Calu3 (cell line): ENCODE results near the gene ITPRIPL2. TPM values are rescaled to one million over a fixed set of nuclear protein-coding genes. Genes with fewer than 3 reads are reported as not detected.

Source experiments
- BruUV-seq: library from RNA; stranded (reverse); fragments of 400-500 nt; replicated peaks from 2 replicates; lab custom pipeline; 2021; lab: Mats Ljungman, UMichigan
- CTCF ChIA-PET: fragments of 300-600 bp; sonication (Branson Sonifier 250); formaldehyde crosslinking; loops from one replicate; lab custom pipeline; 2022; ENCODE audit warnings: antibody characterized with exemption; lab: Charles Lee
- DNase-seq: peaks from one replicate; pipeline ENCODE4 v3.0.0; 2022
- H3K27ac Mint-ChIP-seq: one replicate; pipeline ENCODE4 v1.8.0; 2022; ENCODE audit warnings: mixed read lengths; ENCODE audit not compliant: unreplicated experiment
- H3K27me3 Mint-ChIP-seq: one replicate; pipeline ENCODE4 v1.8.0; 2022; ENCODE audit warnings: mixed read lengths; ENCODE audit not compliant: unreplicated experiment
- H3K36me3 Mint-ChIP-seq: one replicate; pipeline ENCODE4 v1.8.0; 2022; ENCODE audit warnings: mild to moderate bottlenecking, moderate library complexity, mixed read lengths; ENCODE audit not compliant: insufficient read depth, unreplicated experiment
- H3K4me1 Mint-ChIP-seq: one replicate; pipeline ENCODE4 v1.8.0; 2022; ENCODE audit warnings: mild to moderate bottlenecking, low read depth, mixed read lengths; ENCODE audit not compliant: unreplicated experiment
- H3K4me3 Mint-ChIP-seq: one replicate; pipeline ENCODE4 v1.8.0; 2022; ENCODE audit warnings: mild to moderate bottlenecking, low read depth, moderate library complexity, mixed read lengths; ENCODE audit not compliant: unreplicated experiment
- H3K9me3 Mint-ChIP-seq: one replicate; pipeline ENCODE4 v1.8.0; 2022; ENCODE audit warnings: low read depth, mixed read lengths; ENCODE audit not compliant: unreplicated experiment
- intact Hi-C: fragments of 100-400 bp; cut with micrococcal nuclease; formaldehyde crosslinking; loops from one replicate; pipeline ENCODE4 v1.10.0; 2022; ENCODE audit not compliant: unreplicated experiment
- total RNA-seq: library from RNA; stranded (reverse); gene quantifications from 2 replicates; pipeline ENCODE4 v1.2.3, GENCODE V29; 2022
- TF ChIP-seq, protein P1 (sequence below): fragments of 200-600 bp; IDR thresholded peaks from one replicate; pipeline ENCODE4 v1.8.0; 2022; ENCODE audit warnings: antibody characterized with exemption; ENCODE audit not compliant: unreplicated experiment

ITPRIPL2 gene
- total RNA-seq, 1 experiment from 2014 or later: 73.1 TPM

DNA sequence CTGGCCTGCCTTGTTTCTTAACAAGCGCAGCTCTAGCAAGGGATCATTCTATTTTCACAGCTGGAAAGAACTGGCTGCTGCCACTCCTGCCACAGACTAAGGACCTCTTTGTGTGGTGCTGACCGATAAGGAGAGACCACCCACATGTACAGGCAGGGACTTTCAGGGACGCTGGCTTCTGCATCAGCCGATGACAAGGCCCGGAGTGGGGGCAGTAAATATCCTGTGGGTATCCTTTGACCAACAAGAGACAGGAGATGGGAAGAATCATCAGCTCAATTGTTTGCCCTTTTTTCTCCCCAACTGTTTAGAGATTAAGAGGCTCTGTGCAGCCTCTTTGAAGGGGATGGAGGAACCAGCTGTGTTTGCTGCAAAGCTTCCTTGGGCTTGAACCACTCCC, 9.2 kb upstream of the ITPRIPL2 start:
- no peak for DNase-seq
- BruUV-seq: no TSS peak
- H3K4me1 Mint-ChIP-seq: peaks cover 26% of the 10 kb centered on the region
- no peaks in the 10 kb centered on the region for H3K9me3 Mint-ChIP-seq
- H3K27ac Mint-ChIP-seq: no peak overlapping the region
- H3K27me3 Mint-ChIP-seq: no peaks in the 10 kb centered on the region
- H3K4me3 Mint-ChIP-seq: no peak overlapping the region
- CTCF ChIA-PET: interaction anchor here (1.2 kb wide), 1 partner anchor 18 kb away, joined by 3 read pairs; no protein-coding TSS in a partner anchor
- intact Hi-C loops: loop anchor here (5.0 kb wide), 1 partner anchor 328 kb away; no protein-coding TSS in a partner anchor
- TF ChIP-seq, protein P1, sequence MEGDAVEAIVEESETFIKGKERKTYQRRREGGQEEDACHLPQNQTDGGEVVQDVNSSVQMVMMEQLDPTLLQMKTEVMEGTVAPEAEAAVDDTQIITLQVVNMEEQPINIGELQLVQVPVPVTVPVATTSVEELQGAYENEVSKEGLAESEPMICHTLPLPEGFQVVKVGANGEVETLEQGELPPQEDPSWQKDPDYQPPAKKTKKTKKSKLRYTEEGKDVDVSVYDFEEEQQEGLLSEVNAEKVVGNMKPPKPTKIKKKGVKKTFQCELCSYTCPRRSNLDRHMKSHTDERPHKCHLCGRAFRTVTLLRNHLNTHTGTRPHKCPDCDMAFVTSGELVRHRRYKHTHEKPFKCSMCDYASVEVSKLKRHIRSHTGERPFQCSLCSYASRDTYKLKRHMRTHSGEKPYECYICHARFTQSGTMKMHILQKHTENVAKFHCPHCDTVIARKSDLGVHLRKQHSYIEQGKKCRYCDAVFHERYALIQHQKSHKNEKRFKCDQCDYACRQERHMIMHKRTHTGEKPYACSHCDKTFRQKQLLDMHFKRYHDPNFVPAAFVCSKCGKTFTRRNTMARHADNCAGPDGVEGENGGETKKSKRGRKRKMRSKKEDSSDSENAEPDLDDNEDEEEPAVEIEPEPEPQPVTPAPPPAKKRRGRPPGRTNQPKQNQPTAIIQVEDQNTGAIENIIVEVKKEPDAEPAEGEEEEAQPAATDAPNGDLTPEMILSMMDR: no peak
- peaks cover 16% of the 10 kb centered on the region for H3K36me3 Mint-ChIP-seq

DNA sequence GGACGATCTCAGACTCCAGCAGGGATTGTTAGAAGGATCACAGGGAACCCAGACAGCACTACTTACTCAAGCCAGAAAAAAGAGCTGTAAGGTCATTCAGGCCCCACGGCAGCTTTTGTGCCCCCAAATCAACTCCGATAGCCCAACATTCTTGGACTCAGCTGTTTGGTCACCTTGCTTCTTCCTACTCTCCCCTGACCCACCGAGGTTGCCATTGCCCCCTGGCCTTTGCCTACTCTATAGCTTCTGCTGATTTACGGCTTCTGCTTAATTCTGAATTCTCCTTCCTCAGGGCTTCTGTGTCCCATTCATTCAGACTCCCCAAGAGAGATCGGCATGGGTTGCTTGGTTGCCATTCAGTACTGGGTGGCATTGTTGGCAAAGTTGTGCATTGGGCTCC, 8.6 kb upstream of the ITPRIPL2 start:
- DNase-seq: no peak
- CTCF ChIA-PET: interaction anchor here (0.5 to 1.2 kb wide), 2 partner anchors 9 to 19 kb away, joined by 3 to 4 read pairs; no protein-coding TSS in a partner anchor
- Mint-ChIP-seq H3K27me3 (no peaks in the 10 kb centered on the region), H3K27ac (no peak overlapping the region), H3K4me3 (no peak overlapping the region), H3K36me3 (peaks cover 16% of the 10 kb centered on the region), H3K4me1 (peaks cover 26% of the 10 kb centered on the region), H3K9me3 (no peaks in the 10 kb centered on the region)
- no TSS peak for BruUV-seq
- TF ChIP-seq, protein P1: no peak
- intact Hi-C loops: loop anchor here (5.0 kb wide), 1 partner anchor 327 kb away; no protein-coding TSS in a partner anchor

DNA sequence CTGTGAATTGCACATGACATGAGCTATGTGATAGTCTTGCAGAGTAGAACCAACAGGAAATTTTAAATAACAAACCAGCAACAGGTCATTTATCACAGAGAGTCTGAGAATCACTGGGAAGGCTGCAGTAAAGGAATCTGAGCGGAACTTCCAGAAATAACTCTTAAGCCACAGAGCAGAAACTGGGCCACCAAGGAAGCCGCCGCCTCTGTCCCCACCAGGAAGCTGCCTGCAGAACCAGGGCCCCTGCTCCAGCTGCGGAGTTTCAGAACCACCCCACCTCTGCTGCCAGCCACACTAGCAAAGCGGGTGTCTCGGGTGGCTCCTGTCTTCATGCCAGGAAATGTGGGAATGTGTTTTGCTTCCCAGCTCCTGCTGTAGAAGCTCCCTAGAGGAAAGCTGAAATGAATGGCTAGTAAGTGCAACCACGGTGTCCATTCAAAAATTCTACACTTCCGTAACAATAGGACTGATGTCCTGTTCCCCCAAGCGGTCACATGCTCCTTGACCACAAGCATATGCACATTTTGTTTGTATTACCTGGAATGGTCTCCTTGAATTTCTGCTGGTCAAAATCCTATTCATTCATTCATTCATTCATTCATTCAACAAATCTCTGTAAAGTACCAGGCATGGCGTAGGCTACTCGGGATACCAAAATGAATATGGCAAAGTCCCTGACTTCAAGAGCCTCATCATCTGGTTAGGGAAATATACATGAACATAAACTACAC, 7.7 kb upstream of the ITPRIPL2 start:
- Mint-ChIP-seq H3K4me1 (peaks cover 32% of the 10 kb centered on the region), H3K27me3 (no peaks in the 10 kb centered on the region), H3K4me3 (no peak overlapping the region), H3K27ac (no peak overlapping the region), H3K36me3 (peaks cover 16% of the 10 kb centered on the region), H3K9me3 (no peaks in the 10 kb centered on the region)
- intact Hi-C loops: loop anchor here (5.0 kb wide), 1 partner anchor 326 kb away; no protein-coding TSS in a partner anchor
- CTCF ChIA-PET: interaction anchor here (0.5 to 2.1 kb wide), 3 partner anchors 10 to 20 kb away, joined by 4 to 40 read pairs (median 14); no protein-coding TSS in a partner anchor
- TF ChIP-seq, protein P1: no peak
- BruUV-seq: no TSS peak
- DNase-seq: no peak

DNA sequence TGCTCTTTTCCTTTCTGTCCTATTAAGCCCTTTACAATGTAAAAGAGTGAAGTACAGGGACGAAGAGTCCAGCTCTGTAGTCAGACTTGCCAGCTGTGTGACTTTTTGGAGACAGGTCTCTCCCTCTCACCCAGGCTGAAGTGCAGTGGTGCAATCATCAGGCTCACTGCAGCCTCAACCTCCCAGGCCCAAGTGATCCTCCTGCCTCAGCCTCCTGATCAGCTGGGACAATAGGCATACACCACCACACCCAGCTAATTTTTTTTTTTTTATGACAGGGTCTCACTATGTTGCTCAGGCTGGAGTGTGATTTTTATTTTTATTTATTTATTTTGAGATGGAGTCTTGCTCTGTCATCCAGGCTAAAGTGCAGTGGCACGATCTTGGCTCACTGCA, 7.1 kb upstream of the ITPRIPL2 start:
- CTCF ChIA-PET: interaction anchor here (1.9 to 2.1 kb wide), 2 partner anchors 12 to 20 kb away, joined by 14 to 40 read pairs; no protein-coding TSS in a partner anchor
- Mint-ChIP-seq H3K4me1 (peaks cover 37% of the 10 kb centered on the region), H3K4me3 (no peak overlapping the region), H3K27me3 (no peaks in the 10 kb centered on the region), H3K27ac (no peak overlapping the region), H3K36me3 (peaks cover 16% of the 10 kb centered on the region), H3K9me3 (no peaks in the 10 kb centered on the region)
- TF ChIP-seq, protein P1: no peak
- DNase-seq: no peak
- intact Hi-C loops: loop anchor here (1.0 to 5.0 kb wide), 2 partner anchors 11 to 326 kb away; no protein-coding TSS in a partner anchor
- BruUV-seq: no TSS peak
